GM12878 (cell line): Measurements from ENCODE around the gene GNAI2. TPM values are rescaled to one million over a fixed set of nuclear protein-coding genes. Genes with fewer than 3 reads are reported as not detected.

Experiments
- BCLAF1 ChIP-seq: fragments of 450-650 bp; IDR thresholded peaks from 2 replicates; pipeline ENCODE4 v1.6.1; 2017; ENCODE audit warnings: antibody characterized with exemption, mild to moderate bottlenecking, moderate library complexity
- EZH2 ChIP-seq: IDR thresholded peaks from 2 replicates; pipeline ENCODE4 v1.6.1; 2012; ENCODE audit warnings: low read depth, mild to moderate bottlenecking, control low read depth, inconsistent platforms, low read length, borderline replicate concordance; ENCODE audit not compliant: control insufficient read depth
- FOS ChIP-seq: IDR thresholded peaks from 3 replicates; pipeline ENCODE4 v1.6.1; 2011; ENCODE audit warnings: borderline replicate concordance; ENCODE audit not compliant: insufficient read length; ENCODE audit errors: extremely low read depth
- HDAC6 ChIP-seq: fragments of 200-600 bp; sonication (generic); IDR thresholded peaks from one replicate; pipeline ENCODE4 v1.8.0; 2017; ENCODE audit warnings: antibody characterized with exemption; ENCODE audit not compliant: unreplicated experiment
- IRF3 ChIP-seq: fragments of 450-650 bp; IDR thresholded peaks from 2 replicates; pipeline ENCODE4 v1.6.1; 2014; ENCODE audit warnings: mild to moderate bottlenecking
- LARP7 ChIP-seq: fragments of 450-650 bp; IDR thresholded peaks from 2 replicates; pipeline ENCODE4 v1.6.1; 2017; ENCODE audit warnings: mild to moderate bottlenecking
- POU2F2 ChIP-seq: IDR thresholded peaks from 3 replicates; pipeline ENCODE4 v1.6.1; 2011; ENCODE audit warnings: low read depth, mild to moderate bottlenecking, low read length, borderline replicate concordance
- SKIL ChIP-seq: fragments of 450-650 bp; IDR thresholded peaks from 2 replicates; pipeline ENCODE4 v1.6.1; 2017; ENCODE audit warnings: mild to moderate bottlenecking, low read depth, inconsistent platforms; ENCODE audit not compliant: poor library complexity, severe bottlenecking
- TCF7 ChIP-seq: IDR thresholded peaks from 2 replicates; pipeline ENCODE4 v1.6.1; 2014; ENCODE audit warnings: antibody characterized with exemption, borderline replicate concordance
- WRNIP1 ChIP-seq: IDR thresholded peaks from 2 replicates; pipeline ENCODE4 v1.6.1; 2011; ENCODE audit warnings: low read depth, low read length, improper control_type of control experiment, borderline replicate concordance
- ZNF217 ChIP-seq: fragments of 450-650 bp; IDR thresholded peaks from 2 replicates; pipeline ENCODE4 v1.6.1; 2017; ENCODE audit warnings: antibody characterized with exemption, mild to moderate bottlenecking
- polyA plus RNA-seq, 11 experiments: library from polyadenylated mRNA; depleted of rRNA in 4 of 11; unstranded in 6 of 11; stranded (reverse) in 5 of 11; fragments of >200 nt; fragmentation: Nextera tagmentation in 4 of 11; fragmentation: Illumina TruSeq in 1 of 11; extraction: Ambion mirVana in 4 of 11; extraction: Trizol in 1 of 11; gene quantifications; 1 replicate in 1 of 11; 2 replicates in 10 of 11; pipeline versions ENCODE4 v1.2.1 to v1.2.3, GENCODE V29; 2011 to 2016; ENCODE audit warnings: inconsistent platforms in 2 of 11, missing spikeins in 2 of 11, low read depth in 1 of 11
- total RNA-seq, 4 experiments: library from RNA; depleted of rRNA in 3 of 4; stranded (reverse); fragments of >200 nt in 3 of 4; fragmentation: Illumina TruSeq in 1 of 4; extraction: Trizol in 1 of 4; gene quantifications; 2 replicates each; pipeline versions ENCODE4 v1.2.1 to v1.2.3, GENCODE V29; 2013 to 2021
- TF ChIP-seq, protein P1 (sequence below): fragments of 450-650 bp; conservative IDR thresholded peaks from 2 replicates; pipeline ENCODE4 v1.6.1; 2017; ENCODE audit warnings: mild to moderate bottlenecking, moderate library complexity
- TF ChIP-seq, protein P2 (sequence below): fragments of 450-650 bp; IDR thresholded peaks from 2 replicates; pipeline ENCODE4 v1.6.1; 2016; ENCODE audit warnings: mild to moderate bottlenecking, moderate library complexity, borderline replicate concordance

Gene GNAI2
- total and polyA plus RNA-seq, 10 of the 15 experiments (the other 5 are each of a cell fraction or from before 2014, with no cell fraction given) = 5.0 to 346 (median 237) TPM

- TF ChIP-seq POU2F2 (peak; percentile 59; the same call in 1 of the 3 replicates), FOS (no peak), IRF3 (no peak), EZH2 (no peak), BCLAF1 (no peak), TCF7 (no peak), SKIL (no peak), LARP7 (no peak), WRNIP1 (no peak), HDAC6 (no peak), ZNF217 (no peak)
- TF ChIP-seq, protein P1, sequence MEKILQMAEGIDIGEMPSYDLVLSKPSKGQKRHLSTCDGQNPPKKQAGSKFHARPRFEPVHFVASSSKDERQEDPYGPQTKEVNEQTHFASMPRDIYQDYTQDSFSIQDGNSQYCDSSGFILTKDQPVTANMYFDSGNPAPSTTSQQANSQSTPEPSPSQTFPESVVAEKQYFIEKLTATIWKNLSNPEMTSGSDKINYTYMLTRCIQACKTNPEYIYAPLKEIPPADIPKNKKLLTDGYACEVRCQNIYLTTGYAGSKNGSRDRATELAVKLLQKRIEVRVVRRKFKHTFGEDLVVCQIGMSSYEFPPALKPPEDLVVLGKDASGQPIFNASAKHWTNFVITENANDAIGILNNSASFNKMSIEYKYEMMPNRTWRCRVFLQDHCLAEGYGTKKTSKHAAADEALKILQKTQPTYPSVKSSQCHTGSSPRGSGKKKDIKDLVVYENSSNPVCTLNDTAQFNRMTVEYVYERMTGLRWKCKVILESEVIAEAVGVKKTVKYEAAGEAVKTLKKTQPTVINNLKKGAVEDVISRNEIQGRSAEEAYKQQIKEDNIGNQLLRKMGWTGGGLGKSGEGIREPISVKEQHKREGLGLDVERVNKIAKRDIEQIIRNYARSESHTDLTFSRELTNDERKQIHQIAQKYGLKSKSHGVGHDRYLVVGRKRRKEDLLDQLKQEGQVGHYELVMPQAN = peak; percentile 66
- TF ChIP-seq, protein P2, sequence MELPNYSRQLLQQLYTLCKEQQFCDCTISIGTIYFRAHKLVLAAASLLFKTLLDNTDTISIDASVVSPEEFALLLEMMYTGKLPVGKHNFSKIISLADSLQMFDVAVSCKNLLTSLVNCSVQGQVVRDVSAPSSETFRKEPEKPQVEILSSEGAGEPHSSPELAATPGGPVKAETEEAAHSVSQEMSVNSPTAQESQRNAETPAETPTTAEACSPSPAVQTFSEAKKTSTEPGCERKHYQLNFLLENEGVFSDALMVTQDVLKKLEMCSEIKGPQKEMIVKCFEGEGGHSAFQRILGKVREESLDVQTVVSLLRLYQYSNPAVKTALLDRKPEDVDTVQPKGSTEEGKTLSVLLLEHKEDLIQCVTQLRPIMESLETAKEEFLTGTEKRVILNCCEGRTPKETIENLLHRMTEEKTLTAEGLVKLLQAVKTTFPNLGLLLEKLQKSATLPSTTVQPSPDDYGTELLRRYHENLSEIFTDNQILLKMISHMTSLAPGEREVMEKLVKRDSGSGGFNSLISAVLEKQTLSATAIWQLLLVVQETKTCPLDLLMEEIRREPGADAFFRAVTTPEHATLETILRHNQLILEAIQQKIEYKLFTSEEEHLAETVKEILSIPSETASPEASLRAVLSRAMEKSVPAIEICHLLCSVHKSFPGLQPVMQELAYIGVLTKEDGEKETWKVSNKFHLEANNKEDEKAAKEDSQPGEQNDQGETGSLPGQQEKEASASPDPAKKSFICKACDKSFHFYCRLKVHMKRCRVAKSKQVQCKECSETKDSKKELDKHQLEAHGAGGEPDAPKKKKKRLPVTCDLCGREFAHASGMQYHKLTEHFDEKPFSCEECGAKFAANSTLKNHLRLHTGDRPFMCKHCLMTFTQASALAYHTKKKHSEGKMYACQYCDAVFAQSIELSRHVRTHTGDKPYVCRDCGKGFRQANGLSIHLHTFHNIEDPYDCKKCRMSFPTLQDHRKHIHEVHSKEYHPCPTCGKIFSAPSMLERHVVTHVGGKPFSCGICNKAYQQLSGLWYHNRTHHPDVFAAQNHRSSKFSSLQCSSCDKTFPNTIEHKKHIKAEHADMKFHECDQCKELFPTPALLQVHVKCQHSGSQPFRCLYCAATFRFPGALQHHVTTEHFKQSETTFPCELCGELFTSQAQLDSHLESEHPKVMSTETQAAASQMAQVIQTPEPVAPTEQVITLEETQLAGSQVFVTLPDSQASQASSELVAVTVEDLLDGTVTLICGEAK = peak; percentile 92
Observed at GRCh38 chr3:50227390-50228183, 8.4 kb upstream of the GNAI2 start (continued).
